HepG2 (cell line): ENCODE measurements around the gene PHF5A. TPM values are rescaled to one million over a fixed set of nuclear protein-coding genes. Genes with fewer than 3 reads are reported as not detected.

Source experiments
- ATF7-NPFF ChIP-seq: sonication (generic); formaldehyde crosslinking; IDR thresholded peaks from 2 replicates; pipeline ENCODE4 v1.8.1; 2023; ENCODE audit warnings: mild to moderate bottlenecking, low read depth, missing genetic modification reagents, moderate library complexity
- BRD4 ChIP-seq: sonication (generic); formaldehyde crosslinking; IDR thresholded peaks from 2 replicates; pipeline ENCODE4 v1.4.0; 2020; ENCODE audit warnings: missing genetic modification reagents
- CREBL2 ChIP-seq: sonication (generic); formaldehyde crosslinking; IDR thresholded peaks from 2 replicates; pipeline ENCODE4 v1.8.1; 2023; ENCODE audit warnings: missing genetic modification reagents, mild to moderate bottlenecking, borderline replicate concordance
- CTCF ChIP-seq: sonication (generic); formaldehyde crosslinking; IDR thresholded peaks from 2 replicates; pipeline ENCODE4 v1.5.0; 2020; ENCODE audit warnings: mild to moderate bottlenecking, missing genetic modification reagents, moderate library complexity
- E2F5 ChIP-seq: sonication (generic); formaldehyde crosslinking; conservative IDR thresholded peaks from 2 replicates; pipeline ENCODE4 v1.4.0; 2020; ENCODE audit warnings: missing genetic modification reagents
- ETS1 ChIP-seq: sonication (generic); formaldehyde crosslinking; IDR thresholded peaks from 2 replicates; pipeline ENCODE4 v1.4.0; 2020; ENCODE audit warnings: missing genetic modification reagents
- HHEX ChIP-seq: IDR thresholded peaks from 2 replicates; pipeline ENCODE4 v1.6.1; 2016; ENCODE audit warnings: control low read depth
- HNF1A ChIP-seq, 2 experiments: sonication (generic) in 1 of 2; formaldehyde crosslinking in 1 of 2; IDR thresholded peaks; 2 replicates each; pipeline versions ENCODE4 v1.4.0 to v1.6.1; 2016 to 2020; ENCODE audit warnings: borderline replicate concordance in 1 of 2, low read depth in 1 of 2, mild to moderate bottlenecking in 1 of 2, missing genetic modification reagents in 1 of 2
- MAFG ChIP-seq: sonication (generic); formaldehyde crosslinking; IDR thresholded peaks from 2 replicates; pipeline ENCODE4 v1.5.1; 2020; ENCODE audit warnings: mild to moderate bottlenecking, missing genetic modification reagents
- MBD4 ChIP-seq: IDR thresholded peaks from 2 replicates; pipeline ENCODE4 v1.6.1; 2012; ENCODE audit warnings: low read length, inconsistent platforms, borderline replicate concordance
- MIXL1 ChIP-seq: IDR thresholded peaks from 2 replicates; pipeline ENCODE4 v1.6.1; 2016
- MYNN ChIP-seq: sonication (generic); formaldehyde crosslinking; IDR thresholded peaks from 2 replicates; pipeline ENCODE4 v1.4.0; 2020; ENCODE audit warnings: mild to moderate bottlenecking, low read depth, missing genetic modification reagents
- NFIC ChIP-seq: IDR thresholded peaks from 2 replicates; pipeline ENCODE4 v1.6.1; 2012; ENCODE audit warnings: mild to moderate bottlenecking, low read length, inconsistent platforms
- RBM39 ChIP-seq: fragments of 200-400 bp; formaldehyde crosslinking; IDR thresholded peaks from one replicate; pipeline ENCODE4 v1.6.1; 2018; ENCODE audit warnings: antibody characterized with exemption, mild to moderate bottlenecking, low read depth, low read length; ENCODE audit not compliant: poor library complexity, severe bottlenecking
- SPEN ChIP-seq: sonication (generic); formaldehyde crosslinking; IDR thresholded peaks from 2 replicates; pipeline ENCODE4 v1.5.1; 2020; ENCODE audit warnings: low read depth, mild to moderate bottlenecking, missing genetic modification reagents
- ZFP41 ChIP-seq: sonication (generic); formaldehyde crosslinking; IDR thresholded peaks from 2 replicates; pipeline ENCODE4 v1.4.0; 2020; ENCODE audit warnings: mild to moderate bottlenecking, missing genetic modification reagents, borderline replicate concordance
- ZNF3 ChIP-seq: IDR thresholded peaks from 2 replicates; pipeline ENCODE4 v1.7.0; 2017; ENCODE audit warnings: inconsistent platforms
- ZNF468 ChIP-seq: sonication (generic); formaldehyde crosslinking; IDR thresholded peaks from 2 replicates; pipeline ENCODE4 v1.8.0; 2022; ENCODE audit warnings: mild to moderate bottlenecking, moderate library complexity, missing genetic modification reagents
- ZNF569 ChIP-seq: sonication (generic); formaldehyde crosslinking; IDR thresholded peaks from 2 replicates; pipeline ENCODE4 v1.5.0; 2020; ENCODE audit warnings: mild to moderate bottlenecking, missing genetic modification reagents, moderate library complexity, borderline replicate concordance
- ZNF674 ChIP-seq: sonication (generic); formaldehyde crosslinking; IDR thresholded peaks from 2 replicates; pipeline ENCODE4 v1.5.0; 2020; ENCODE audit warnings: low read depth, mild to moderate bottlenecking, missing genetic modification reagents
- ZNF720 ChIP-seq: sonication (generic); formaldehyde crosslinking; IDR thresholded peaks from 2 replicates; pipeline ENCODE4 v1.4.0; 2020; ENCODE audit warnings: missing genetic modification reagents
- ZNF749 ChIP-seq: sonication (generic); formaldehyde crosslinking; IDR thresholded peaks from 2 replicates; pipeline ENCODE4 v1.8.0; 2022; ENCODE audit warnings: mild to moderate bottlenecking, missing genetic modification reagents, moderate library complexity, borderline replicate concordance
- polyA plus RNA-seq, 8 experiments: library from polyadenylated mRNA; depleted of rRNA in 3 of 8; stranded (reverse) in 7 of 8; unstranded in 1 of 8; fragments of >200 nt; fragmentation: Illumina TruSeq in 4 of 8; extraction: Trizol in 4 of 8; gene quantifications; 2 replicates each; pipeline versions ENCODE4 v1.2.1 to v1.2.3, GENCODE V29; 2011 to 2016; ENCODE audit warnings: low read depth in 4 of 8, missing spikeins in 1 of 8, mixed read lengths in 1 of 8; ENCODE audit not compliant: insufficient read depth in 1 of 8
- total RNA-seq, 5 experiments: library from RNA; depleted of rRNA; stranded (reverse); fragments of >200 nt; fragmentation: Illumina TruSeq; extraction: Trizol; gene quantifications; 2 replicates each; pipeline ENCODE4 v1.2.3, GENCODE V29; 2016; ENCODE audit warnings: low read depth in 1 of 5

PHF5A gene
- total and polyA plus RNA-seq, 2 of the 13 experiments (the other 11 are each of a cell fraction or from before 2014, with no cell fraction given): 56.6 to 105 TPM

GRCh38 chr22:41469218-41469851 lies 843 bp upstream of the PHF5A start (continued):
- TF ChIP-seq CTCF (peak; percentile 34; the same call in 1 of the 2 replicates), MAFG (CRISPR knock-in tag) (no peak), CREBL2 (no peak), ZNF3 (CRISPR knock-in tag) (no peak), ZNF720 (no peak), E2F5 (CRISPR knock-in tag) (no peak), ETS1 (CRISPR knock-in tag) (no peak), ZNF468 (CRISPR knock-in tag) (no peak), RBM39 (no peak), MIXL1 (CRISPR knock-in tag) (no peak), ZFP41 (CRISPR knock-in tag) (no peak), BRD4 (no peak), ZNF749 (CRISPR knock-in tag) (no peak), NFIC (no peak), HNF1A (IDR thresholded peaks at IDR 0.05; ENCODE audit: low read depth) (no peak), HNF1A (CRISPR knock-in tag; IDR thresholded peaks at IDR 0.05; ENCODE audit: borderline replicate concordance) (no peak), SPEN (CRISPR knock-in tag) (no peak), HHEX (CRISPR knock-in tag) (peak; percentile 2; the same call in 1 of the 2 replicates), MYNN (CRISPR knock-in tag) (no peak), MBD4 (no peak), ZNF569 (CRISPR knock-in tag) (no peak), ZNF674 (CRISPR knock-in tag) (0 out of 2 replicates have a peak, but pooled peaks have one; percentile 48), ATF7-NPFF (CRISPR knock-in tag) (peak; percentile 77)
